ENCODE results near the gene PHACTR2.
"Not testable (repeated sequence)": the region's sequence is repeated elsewhere in the genome, so short reads cannot be mapped to it uniquely, and the experiment has no call there.

The PHACTR2 gene

GRCh38 chr6:143817621-143818020 is 139.9 kb downstream of the PHACTR2 start:
- DNase-seq = no peak

- DNase-seq = no peak
Observed at GRCh38 chr6:143821359-143821758, 143.6 kb downstream of the PHACTR2 start.

DNA sequence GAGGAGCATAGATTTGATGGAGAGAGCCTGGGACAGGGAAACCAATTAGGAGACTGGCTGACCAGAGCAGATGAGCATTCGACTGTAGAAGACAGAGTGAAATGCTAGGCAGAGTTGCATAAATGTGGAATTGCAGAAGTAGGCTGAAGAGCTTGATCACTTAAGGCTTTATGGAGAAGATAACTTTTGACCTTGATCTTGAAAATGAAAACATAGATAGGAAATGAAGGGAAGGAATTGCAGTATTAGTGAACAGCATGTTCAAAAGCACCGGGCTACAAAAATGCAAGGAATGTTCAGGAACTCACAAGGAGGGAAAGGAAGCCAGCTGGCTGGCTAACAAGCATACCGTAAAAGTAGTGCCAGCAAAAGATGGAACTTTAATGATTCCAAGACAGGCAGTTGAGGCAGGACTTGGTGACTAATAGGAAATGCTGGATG is 144.8 kb downstream of the PHACTR2 start:
- no peak for DNase-seq

- no peak for DNase-seq
Observed at GRCh38 chr6:143823548-143823947, 145.8 kb downstream of the PHACTR2 start.

- no peak for DNase-seq
Observed at GRCh38 chr6:143828572-143828971, 150.8 kb downstream of the PHACTR2 start.

- DNase-seq = no peak
Observed at GRCh38 chr6:143836150-143836549, 158.4 kb downstream of the PHACTR2 start.

GRCh38 chr6:143838395-143838794 is 160.6 kb downstream of the PHACTR2 start:
- DNase-seq = no peak

DNA sequence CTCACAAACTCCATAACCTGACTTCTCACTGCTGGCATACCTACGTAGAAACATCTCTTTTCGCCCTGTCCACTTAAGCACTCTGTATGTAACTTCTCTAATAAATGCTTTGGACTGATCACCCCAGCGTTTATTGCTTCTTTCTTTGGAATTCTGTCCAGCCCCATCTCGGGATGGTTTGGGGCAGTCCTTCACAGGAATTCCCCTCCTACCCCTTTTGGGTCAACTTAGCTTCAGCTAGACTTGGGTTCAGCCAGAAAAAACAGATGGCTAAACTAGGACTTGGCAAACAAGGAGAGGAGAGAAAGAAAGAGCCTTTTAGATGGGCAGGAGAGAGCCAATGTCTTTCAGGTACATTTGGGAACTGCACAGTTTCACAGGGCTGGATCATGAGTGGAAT is 161.4 kb downstream of the PHACTR2 start:
- DNase-seq = peak; percentile 42

- DNase-seq = no peak
Observed at GRCh38 chr6:143840595-143841265, 163.0 kb downstream of the PHACTR2 start.

GRCh38 chr6:143842461-143842901 is 164.7 kb downstream of the PHACTR2 start:
- no peak for DNase-seq

- peak; percentile 98 for DNase-seq
Observed at GRCh38 chr6:143842902-143843676, 165.3 kb downstream of the PHACTR2 start, which contains the start of gene LTV1. TSS of gene LTV1 (plus strand) at chr6:143843338. CDS start at chr6:143843478, 140 bp downstream.

- DNase-seq = no peak
Observed at GRCh38 chr6:143843677-143843999, 165.9 kb downstream of the PHACTR2 start.

DNA sequence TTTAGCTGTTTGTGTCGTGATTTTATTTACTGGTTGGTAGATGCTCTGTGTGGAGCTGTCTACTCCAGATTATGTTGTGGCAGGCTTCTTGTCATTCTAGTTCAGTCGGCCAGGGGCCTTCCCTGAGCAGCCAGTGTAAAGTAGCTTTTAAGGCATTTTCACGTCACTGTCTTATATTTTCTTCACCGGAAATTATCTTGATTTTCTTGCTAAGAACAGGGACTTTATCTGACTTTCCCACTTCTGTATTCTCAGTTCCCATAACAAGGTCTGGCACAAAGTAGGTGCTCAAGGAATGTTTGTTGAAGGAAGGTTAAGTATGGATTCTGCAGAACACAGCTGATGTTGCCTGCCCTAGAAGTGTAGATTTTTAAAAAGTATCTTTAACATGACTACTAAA is 166.2 kb downstream of the PHACTR2 start:
- no peak for DNase-seq

DNA sequence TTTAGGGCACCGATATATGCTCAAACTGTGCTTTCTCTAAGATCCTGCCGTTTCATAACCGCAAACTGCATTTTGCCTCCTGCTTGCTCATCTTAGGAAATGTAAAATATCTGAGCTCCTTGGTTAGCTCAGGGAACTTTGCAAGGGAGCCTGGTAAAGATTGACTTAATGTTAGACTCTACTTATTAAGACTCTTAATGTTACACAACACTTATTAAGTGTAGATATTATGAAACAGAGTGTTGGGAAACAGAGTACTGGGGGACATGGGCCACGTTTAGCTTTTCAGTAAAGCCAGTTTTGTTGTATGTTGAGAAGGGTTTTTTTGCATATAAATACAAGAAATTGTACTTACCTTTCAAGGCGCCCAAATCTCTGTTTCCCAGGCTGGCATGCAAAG is 167.3 kb downstream of the PHACTR2 start:
- DNase-seq = no peak

- DNase-seq = not testable (repeated sequence)
Observed at GRCh38 chr6:143851706-143852105, 173.9 kb downstream of the PHACTR2 start.

GRCh38 chr6:143855057-143855456 is 177.3 kb downstream of the PHACTR2 start:
- DNase-seq = not testable (repeated sequence)

- DNase-seq = not testable (repeated sequence)
Observed at GRCh38 chr6:143856762-143857161, 179.0 kb downstream of the PHACTR2 start.

- DNase-seq = no peak
Observed at GRCh38 chr6:143857651-143858050, 179.9 kb downstream of the PHACTR2 start.

GRCh38 chr6:143859891-143860660 is 182.3 kb downstream of the PHACTR2 start:
- no peak for DNase-seq

DNA sequence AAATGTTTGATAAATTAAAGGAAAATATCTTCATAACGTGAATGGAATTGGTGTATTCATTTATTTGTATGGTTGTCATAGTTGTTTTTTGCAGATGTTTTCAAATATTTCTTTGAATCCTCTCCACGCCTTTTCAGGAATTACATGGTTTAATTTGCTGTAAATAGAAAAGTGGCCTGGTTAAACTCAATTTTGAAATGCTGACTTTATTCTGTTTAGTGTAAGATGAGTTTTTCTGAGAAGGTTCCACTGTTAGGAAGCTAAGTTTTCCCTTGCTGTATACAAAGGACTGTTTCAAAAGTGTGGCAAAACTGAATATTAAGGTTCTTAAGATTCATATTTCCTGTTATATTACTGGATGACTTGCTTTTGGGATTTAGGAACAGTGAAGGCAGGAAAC is 186.0 kb downstream of the PHACTR2 start:
- DNase-seq = no peak

- no peak for DNase-seq
Observed at GRCh38 chr6:143864234-143864633, 186.5 kb downstream of the PHACTR2 start, which contains the start of gene ZC2HC1B. TSS of gene ZC2HC1B (plus strand) at chr6:143864474. CDS start at chr6:143864540, 66 bp downstream.

GRCh38 chr6:143867236-143867635 is 189.5 kb downstream of the PHACTR2 start:
- DNase-seq = no peak

- not testable (repeated sequence) for DNase-seq
Observed at GRCh38 chr6:143868808-143869207, 191.0 kb downstream of the PHACTR2 start.

Data from left hindlimb (tissue), 1 donor.